Panc1 (cell line): ENCODE results near the gene KCNJ1. TPM values are rescaled to one million over a fixed set of nuclear protein-coding genes. Genes with fewer than 3 reads are reported as not detected.

ENCODE experiments used
- ATAC-seq: fragments of 200-7000 bp; cut with Tn5 transposase; 2 replicates; pipeline ENCODE4 v1.9.1; 2020; ENCODE audit warnings: mild to moderate bottlenecking, moderate library complexity
- BruUV-seq: library from RNA; stranded (reverse); fragments of 400-500 nt; replicated peaks from 2 replicates; lab custom pipeline; 2021; lab: Mats Ljungman, UMichigan
- CTCF ChIA-PET: fragments of 300-600 bp; sonication (Branson Sonifier 250); formaldehyde crosslinking; loops from one replicate; lab custom pipeline; 2022; ENCODE audit warnings: antibody characterized with exemption; lab: Charles Lee
- POLR2A ChIA-PET: fragments of 300-600 bp; sonication (Branson Sonifier 250); formaldehyde crosslinking; loops from one replicate; lab custom pipeline; 2022; ENCODE audit warnings: antibody characterized with exemption; lab: Charles Lee
- DNase-seq: peaks from one replicate; pipeline ENCODE4 v3.0.0-alpha.2; 2010; ENCODE audit warnings: low read depth, low spot score
- H3K27ac ChIP-seq: 2 replicates; pipeline ENCODE4 v1.5.1; 2011; ENCODE audit warnings: mild to moderate bottlenecking, low read length, inconsistent platforms
- H3K27me3 ChIP-seq: fragments of 200-500 bp; sonication (Bioruptor generic); 2 replicates; pipeline ENCODE4 v1.6.0; 2014; ENCODE audit warnings: low read length, inconsistent platforms; ENCODE audit not compliant: control insufficient read depth, insufficient read depth
- H3K36me3 ChIP-seq: fragments of 200-500 bp; sonication (Bioruptor generic); 2 replicates; pipeline ENCODE4 v1.5.1; 2014; ENCODE audit warnings: inconsistent platforms, mild to moderate bottlenecking, low read length, moderate library complexity; ENCODE audit not compliant: control insufficient read depth, insufficient read depth
- H3K4me1 ChIP-seq: 2 replicates; pipeline ENCODE4 v1.5.1; 2011; ENCODE audit warnings: inconsistent platforms, mild to moderate bottlenecking, low read length, moderate library complexity; ENCODE audit not compliant: control insufficient read depth, insufficient read depth
- H3K4me3 ChIP-seq, 2 experiments: 2 replicates each; pipeline ENCODE4 v1.5.1; 2011 to 2012; ENCODE audit warnings: low read depth in 2 of 2, low read length in 2 of 2, mild to moderate bottlenecking in 2 of 2, inconsistent platforms in 1 of 2, moderate library complexity in 1 of 2
- H3K9me3 ChIP-seq: fragments of 200-500 bp; sonication (Bioruptor generic); 2 replicates; pipeline ENCODE4 v1.5.1; 2014; ENCODE audit warnings: low read depth, mild to moderate bottlenecking, inconsistent platforms, low read length, moderate library complexity; ENCODE audit not compliant: control insufficient read depth, insufficient read depth
- CTCF ChIP-seq: fragments of 450-650 bp; IDR thresholded peaks from 2 replicates; pipeline ENCODE4 v1.5.1; 2017; ENCODE audit warnings: mild to moderate bottlenecking
- POLR2AphosphoS5 ChIP-seq: IDR thresholded peaks from 2 replicates; pipeline ENCODE4 v1.6.1; 2012; ENCODE audit warnings: mild to moderate bottlenecking, low read depth, low read length, moderate library complexity
- REST ChIP-seq, 2 experiments: IDR thresholded peaks; 2 replicates each; pipeline ENCODE4 v1.6.1; 2011 to 2012; ENCODE audit warnings: low read depth in 2 of 2, control low read depth in 1 of 2, low read length in 1 of 2, mild to moderate bottlenecking in 1 of 2, moderate library complexity in 1 of 2; ENCODE audit not compliant: insufficient read depth in 1 of 2
- SIN3A ChIP-seq: IDR thresholded peaks from 2 replicates; pipeline ENCODE4 v1.6.1; 2012; ENCODE audit warnings: low read depth, mild to moderate bottlenecking, low read length, moderate library complexity, borderline replicate concordance; ENCODE audit not compliant: insufficient read depth
- TCF7L2 ChIP-seq: IDR thresholded peaks from 2 replicates; pipeline ENCODE4 v1.6.1; 2011; ENCODE audit warnings: mild to moderate bottlenecking, low read depth, low read length, inconsistent platforms
- in situ Hi-C: cut with HindIII; loops from 2 replicates; pipeline ENCODE4 v1.10.0; 2016; ENCODE audit warnings: low sequenced_read_pairs, low pct_unique_long_range_greater_than_20kb
- intact Hi-C: fragments of 100-400 bp; cut with micrococcal nuclease; formaldehyde crosslinking; loops from one replicate; pipeline ENCODE4 v1.10.0; 2022; ENCODE audit not compliant: unreplicated experiment
- total RNA-seq: library from RNA; stranded (reverse); gene quantifications from one replicate; pipeline ENCODE4 v1.2.1, GENCODE V29; 2021; ENCODE audit not compliant: unreplicated experiment

The KCNJ1 gene
- total RNA-seq, 1 experiment from 2014 or later: not detected

DNA sequence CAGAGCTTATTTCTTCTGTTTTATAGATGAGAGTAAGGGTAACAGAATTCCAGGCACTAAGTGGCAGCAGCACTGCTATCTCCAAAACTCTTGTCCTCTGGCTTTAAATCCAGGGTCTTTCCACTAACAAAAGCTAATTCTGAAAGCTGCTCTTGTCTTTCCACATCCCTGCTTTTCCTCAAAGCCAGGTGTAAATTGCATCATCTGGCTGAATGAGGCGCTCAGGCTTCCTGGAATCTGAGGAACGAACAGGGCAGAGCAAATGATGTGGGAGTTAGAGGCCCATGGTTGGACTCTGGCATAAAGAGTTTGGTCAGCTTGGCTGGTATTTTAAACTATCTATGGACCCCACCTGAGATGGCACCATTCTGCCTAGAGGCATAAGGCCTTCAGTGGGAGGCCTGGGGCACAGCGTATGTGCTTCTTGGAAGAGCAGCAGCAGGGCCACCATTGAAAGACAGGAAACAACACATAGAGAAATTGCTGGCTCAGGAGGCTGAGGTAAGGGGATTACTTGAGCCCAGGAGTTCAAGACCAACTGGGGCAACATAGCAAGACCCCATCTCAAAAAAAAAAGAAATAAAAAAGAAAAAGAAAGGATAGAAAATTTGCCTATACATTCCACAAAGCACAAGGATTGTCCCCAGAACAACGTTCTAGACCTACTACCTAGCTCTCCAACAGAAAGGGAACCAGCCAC, 25.9 kb upstream of the KCNJ1 start:
- no peak overlapping the region; the same call in 1 of the 2 replicates for H3K27ac ChIP-seq
- no peaks in the 10 kb centered on the region for H3K36me3 ChIP-seq
- in situ Hi-C loops (no loop called here), intact Hi-C loops (no loop called here)
- ATAC-seq: no peak
- CTCF ChIA-PET: interaction anchor here (0.7 to 1.3 kb wide), 2 partner anchors 64 to 487 kb away, joined by 3 to 5 read pairs; no protein-coding TSS in a partner anchor
- no peak overlapping the region for H3K4me3 ChIP-seq
- no peaks in the 10 kb centered on the region for H3K9me3 ChIP-seq
- BruUV-seq: no TSS peak
- POLR2A ChIA-PET: interaction anchor here (0.6 kb wide), 1 partner anchor 799 kb away, joined by 4 read pairs; no protein-coding TSS in a partner anchor
- H3K27me3 ChIP-seq: peaks cover 16% of the 10 kb centered on the region
- no peaks in the 10 kb centered on the region for H3K4me1 ChIP-seq
- no peak for TF ChIP-seq REST (IDR thresholded peaks at IDR 0.05; ENCODE audit: insufficient read depth in 1 of 2, low read depth in 2 of 2, low read length in 1 of 2)
- DNase-seq: no peak

DNA sequence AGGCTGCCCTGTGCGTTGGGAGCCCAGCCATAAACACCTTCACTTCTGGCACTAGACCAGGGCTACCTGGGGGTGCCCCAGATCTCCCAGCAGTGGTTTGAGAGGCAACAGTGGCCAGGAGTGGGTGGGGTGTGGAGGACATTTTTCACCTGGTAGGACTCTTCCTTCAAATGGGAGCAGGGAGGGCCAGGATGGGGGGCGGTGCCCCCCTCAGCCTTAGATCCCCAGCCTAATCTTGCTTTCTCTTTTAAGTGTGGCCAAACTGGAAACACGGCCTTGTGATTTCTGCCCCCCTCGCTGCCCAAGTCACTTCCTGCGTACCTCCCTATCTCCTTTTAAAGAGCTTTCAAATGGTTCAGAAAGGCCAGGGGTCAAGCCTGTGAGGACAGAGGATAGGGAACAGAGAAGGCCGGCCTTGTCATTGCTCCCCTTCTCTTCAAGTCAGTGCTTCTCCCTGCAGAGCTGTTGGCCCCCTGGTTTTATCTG, 24.9 kb upstream of the KCNJ1 start:
- ChIA-PET POLR2A (no interaction called here), CTCF (interaction anchor here (1.3 kb wide), 1 partner anchor 65 kb away, joined by 5 read pairs; no protein-coding TSS in a partner anchor)
- in situ Hi-C loops (no loop called here), intact Hi-C loops (no loop called here)
- H3K27ac ChIP-seq: no peak overlapping the region
- H3K36me3 ChIP-seq: no peaks in the 10 kb centered on the region
- no peak for ATAC-seq
- no TSS peak for BruUV-seq
- H3K4me3 ChIP-seq: no peak overlapping the region
- H3K27me3 ChIP-seq: peaks cover 16% of the 10 kb centered on the region
- H3K9me3 ChIP-seq: no peaks in the 10 kb centered on the region
- no peaks in the 10 kb centered on the region for H3K4me1 ChIP-seq
- TF ChIP-seq SIN3A (no peak), TCF7L2 (no peak), CTCF (no peak), REST (IDR thresholded peaks at IDR 0.05; ENCODE audit: insufficient read depth in 1 of 2, low read depth in 2 of 2, low read length in 1 of 2) (no peak), POLR2AphosphoS5 (no peak)
- no peak for DNase-seq
